Left renal pelvis (tissue), 4 donors: ENCODE measurements around the gene RGMB. TPM values are rescaled to one million over a fixed set of nuclear protein-coding genes. Genes with fewer than 3 reads are reported as not detected.
A peak's percentile ranks its signal among the peaks of the same experiment; 100 is the strongest.
"Not testable (repeated sequence)": the region's sequence is repeated elsewhere in the genome, so short reads cannot be mapped to it uniquely, and the experiment has no call there.

Source experiments
- DNase-seq, 4 donors: peaks; one replicate each; pipeline ENCODE4 v3.0.0-alpha.2; 2013; ENCODE audit warnings: low read depth in 4 of 4, low spot score in 3 of 4
- polyA plus RNA-seq, 4 donors: library from polyadenylated mRNA; unstranded; fragments of 120-200 nt; gene quantifications; one replicate each; pipeline ENCODE4 v1.2.1, GENCODE V29; 2013; ENCODE audit not compliant: insufficient read length in 4 of 4

RGMB gene, protein sequence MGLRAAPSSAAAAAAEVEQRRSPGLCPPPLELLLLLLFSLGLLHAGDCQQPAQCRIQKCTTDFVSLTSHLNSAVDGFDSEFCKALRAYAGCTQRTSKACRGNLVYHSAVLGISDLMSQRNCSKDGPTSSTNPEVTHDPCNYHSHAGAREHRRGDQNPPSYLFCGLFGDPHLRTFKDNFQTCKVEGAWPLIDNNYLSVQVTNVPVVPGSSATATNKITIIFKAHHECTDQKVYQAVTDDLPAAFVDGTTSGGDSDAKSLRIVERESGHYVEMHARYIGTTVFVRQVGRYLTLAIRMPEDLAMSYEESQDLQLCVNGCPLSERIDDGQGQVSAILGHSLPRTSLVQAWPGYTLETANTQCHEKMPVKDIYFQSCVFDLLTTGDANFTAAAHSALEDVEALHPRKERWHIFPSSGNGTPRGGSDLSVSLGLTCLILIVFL
- polyA plus RNA-seq, result 10 to 100 TPM; 15.0 to 29.7 (median 17.7) TPM

DNA sequence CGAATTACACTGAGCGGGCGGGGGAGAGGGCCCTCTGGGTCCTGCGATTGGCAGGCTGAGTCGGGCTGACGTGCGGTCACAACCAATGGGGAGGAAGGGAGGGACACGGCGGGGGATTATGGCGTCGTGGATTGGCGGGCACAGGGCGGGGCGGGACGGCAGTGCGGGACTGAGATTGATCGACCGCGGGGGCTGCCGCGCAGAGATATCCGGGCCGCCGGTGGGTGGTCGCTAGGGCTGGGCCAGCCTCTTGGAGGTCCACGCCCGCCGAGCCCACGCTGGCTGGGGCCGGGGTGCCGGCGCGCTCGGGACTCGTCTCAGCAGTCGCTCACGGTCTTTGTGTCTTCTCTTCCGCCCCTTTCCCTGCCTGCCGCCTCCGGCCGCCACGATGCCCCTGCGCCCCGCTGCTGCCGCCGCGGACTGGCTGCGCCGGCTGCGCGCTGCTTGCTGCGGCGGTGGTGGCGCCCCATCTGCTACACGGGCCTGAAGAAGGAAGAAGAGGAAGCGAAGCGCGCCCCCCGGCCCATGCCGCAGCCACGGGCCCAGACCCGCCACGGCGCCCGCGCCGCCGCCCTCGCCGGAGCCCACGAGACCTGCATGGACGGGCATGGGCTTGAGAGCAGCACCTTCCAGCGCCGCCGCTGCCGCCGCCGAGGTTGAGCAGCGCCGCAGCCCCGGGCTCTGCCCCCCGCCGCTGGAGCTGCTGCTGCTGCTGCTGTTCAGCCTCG is at the start of gene RGMB:
Gene RGMB, plus strand, starts transcription at position 200 of the 728 bp plus-strand sequence. Its CDS starts 408 bp downstream, at position 608.
- DNase-seq, result peak; percentile 95 to 98 (median 97)

DNA sequence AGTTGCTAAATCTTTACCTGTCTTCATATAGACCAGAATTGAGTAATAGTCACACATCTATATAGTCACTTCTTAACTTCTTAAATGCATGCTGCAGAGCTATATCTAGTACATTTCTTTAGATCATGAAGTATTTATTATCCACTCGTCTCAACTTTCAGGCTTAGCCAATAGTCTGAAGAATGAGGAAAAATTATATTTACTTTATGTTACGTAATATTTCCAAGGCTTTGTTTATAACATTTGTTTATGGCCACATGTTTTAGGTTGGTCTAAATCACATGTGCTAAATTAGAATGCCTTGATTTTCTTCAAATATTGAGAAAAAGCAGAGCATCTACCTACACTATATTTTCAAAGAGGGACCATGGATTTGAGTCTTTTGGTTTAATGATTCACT is 47.2 kb upstream of the RGMB start:
- no peak for DNase-seq

DNA sequence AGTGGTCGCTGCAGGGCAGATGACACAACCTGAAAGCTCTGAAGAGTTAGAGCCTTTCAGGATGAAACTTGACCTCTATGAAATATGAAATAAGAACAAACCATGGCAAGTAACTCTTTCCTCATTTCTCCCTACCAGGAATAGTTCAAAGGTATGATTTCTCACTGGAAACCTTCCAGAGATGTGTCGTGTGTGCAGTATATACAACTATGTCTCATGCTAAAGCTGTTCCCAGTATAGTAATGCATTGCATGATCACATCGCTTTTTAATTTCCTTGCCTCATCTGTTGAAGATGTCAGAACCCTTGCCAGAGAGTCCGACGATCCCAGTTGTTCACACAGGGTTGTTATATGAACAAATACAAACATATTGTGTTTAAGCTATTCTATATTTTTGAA is 45.8 kb upstream of the RGMB start:
- DNase-seq, result no peak

DNA sequence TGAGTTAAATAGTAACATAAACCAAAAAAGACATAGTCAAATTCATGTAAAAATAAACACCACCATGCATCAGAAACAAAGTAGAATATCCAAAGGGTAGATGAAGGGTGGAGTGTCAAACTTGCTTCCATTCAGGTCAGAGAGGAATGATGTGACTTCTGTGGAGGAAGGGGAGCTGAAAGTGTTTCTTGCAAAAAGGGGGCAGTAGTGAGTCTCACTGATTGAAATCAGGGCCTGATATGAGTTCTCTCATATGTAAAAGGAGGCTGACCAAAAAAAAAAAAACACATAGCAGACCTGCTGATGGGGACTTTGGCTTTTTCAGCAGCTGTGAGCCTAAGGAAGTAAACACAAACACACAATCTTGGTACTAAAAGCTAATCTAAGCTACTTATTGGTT is 38.8 kb upstream of the RGMB start:
- no peak for DNase-seq

DNA sequence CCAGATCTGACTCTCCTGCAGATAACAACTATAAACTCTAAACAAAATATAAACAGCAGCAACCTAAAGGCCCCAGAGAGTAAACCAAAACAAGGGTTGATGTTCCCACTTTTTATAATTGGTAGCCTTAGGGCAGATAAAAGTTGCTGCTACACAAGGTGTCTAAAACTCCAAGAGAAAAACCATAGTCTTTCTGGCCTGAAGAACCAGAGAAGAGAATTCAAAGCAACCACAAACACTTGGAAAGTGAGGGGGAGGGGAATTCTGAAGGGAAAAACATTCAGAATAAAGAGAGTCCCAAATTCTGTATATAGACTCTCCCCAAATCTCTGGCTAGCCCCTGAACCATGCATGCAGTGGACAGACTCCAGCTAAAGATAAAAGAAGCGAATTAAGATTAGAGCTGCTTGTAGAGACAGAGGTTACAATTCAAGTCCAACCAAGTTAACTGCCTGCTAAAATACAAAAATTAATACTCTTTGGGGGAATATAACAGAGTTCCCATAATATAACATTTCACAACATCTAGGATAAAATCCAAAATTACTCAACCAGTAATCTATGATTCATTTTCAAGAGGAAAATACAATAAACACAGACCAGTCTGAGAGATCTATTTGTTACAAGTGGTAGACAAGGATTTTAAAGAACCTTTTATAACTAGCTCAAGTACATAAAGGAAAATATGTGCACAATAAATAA is 37.5 kb upstream of the RGMB start:
- no peak for DNase-seq

DNA sequence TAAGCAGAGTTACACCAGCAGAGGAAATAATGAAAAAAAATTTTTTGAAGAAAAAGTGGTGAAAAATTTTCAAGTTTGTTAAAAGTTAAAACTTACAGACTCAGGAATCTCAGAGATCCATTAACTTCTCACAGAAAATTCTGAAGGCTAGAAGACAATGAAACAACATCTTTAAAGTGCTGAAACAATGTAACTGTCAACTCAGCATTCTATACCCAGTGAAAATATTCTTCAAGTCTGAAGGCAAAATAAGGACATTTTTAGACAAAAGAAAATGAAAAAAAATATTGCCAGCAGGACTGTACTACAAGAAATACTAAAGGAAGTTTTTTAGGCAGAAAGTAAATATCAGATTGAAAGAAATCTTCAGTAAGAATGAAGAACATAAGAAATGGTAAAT is 36.7 kb upstream of the RGMB start:
- DNase-seq, result no peak

DNA sequence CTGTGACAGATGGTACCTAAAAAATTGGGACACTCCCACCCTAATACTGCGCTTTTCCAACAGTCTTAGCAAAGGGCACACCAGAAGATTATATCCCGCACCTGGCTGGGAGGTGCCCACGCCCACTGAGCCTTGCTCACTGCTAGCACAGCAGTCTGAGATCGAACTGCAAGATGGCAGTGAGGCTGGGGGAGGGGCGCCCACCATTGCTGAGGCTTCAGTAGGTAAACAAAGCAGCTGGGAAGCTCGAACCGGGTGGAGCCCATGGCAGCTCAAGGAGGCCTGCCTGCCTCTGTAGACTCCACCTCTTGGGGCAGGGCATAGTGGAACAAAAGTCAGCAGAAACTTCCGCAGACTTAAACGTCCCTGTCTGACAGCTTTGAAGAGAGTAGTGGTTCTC is 36.0 kb upstream of the RGMB start:
- DNase-seq, result not testable (repeated sequence)

DNA sequence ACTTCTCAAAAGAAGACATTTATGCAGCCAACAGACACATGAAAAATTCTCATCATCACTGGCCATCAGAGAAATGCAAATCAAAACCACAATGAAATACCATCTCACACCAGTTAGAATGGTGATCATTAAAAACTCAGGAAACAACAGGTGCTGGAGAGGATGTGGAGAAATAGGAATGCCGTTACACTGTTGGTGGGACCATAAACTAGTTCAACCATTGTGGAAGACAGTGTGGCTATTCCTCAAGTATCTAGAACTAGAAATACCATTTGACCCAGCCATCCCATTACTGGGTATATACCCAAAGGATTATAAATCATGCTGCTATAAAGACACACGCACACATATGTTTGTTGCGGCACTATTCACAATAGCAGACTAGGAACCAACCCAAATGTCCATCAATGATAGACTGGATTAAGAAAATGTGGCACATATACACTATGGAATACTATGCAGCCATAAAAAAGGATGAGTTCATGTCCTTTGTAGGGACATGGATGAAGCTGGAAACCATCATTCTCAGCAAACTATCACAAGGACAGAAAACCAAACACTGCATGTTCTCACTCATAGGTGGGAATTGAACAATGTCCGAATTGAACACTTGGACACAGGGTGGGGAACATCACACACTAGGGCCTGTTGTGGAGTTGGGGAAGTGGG is 34.8 kb upstream of the RGMB start:
- not testable (repeated sequence) for DNase-seq

DNA sequence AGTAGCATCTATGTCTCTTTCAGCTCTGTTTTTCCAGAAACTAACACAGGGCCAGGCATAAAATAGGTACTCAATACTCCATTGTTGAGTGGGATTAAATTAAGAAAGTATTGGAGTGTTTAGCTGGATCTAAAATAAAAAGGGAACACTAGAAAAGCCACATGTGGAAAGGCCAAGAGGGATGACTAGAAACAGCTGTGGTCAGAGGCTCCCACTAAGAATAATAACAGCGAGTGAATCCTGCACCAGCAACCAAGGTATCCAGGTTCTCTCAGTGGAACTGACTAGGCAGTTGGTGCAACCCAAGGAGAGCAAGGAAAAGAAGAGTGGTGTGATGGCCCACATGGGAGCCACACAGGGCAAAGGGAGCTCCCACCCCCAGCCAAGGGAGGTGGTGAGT is 31.5 kb upstream of the RGMB start:
- no peak for DNase-seq

DNA sequence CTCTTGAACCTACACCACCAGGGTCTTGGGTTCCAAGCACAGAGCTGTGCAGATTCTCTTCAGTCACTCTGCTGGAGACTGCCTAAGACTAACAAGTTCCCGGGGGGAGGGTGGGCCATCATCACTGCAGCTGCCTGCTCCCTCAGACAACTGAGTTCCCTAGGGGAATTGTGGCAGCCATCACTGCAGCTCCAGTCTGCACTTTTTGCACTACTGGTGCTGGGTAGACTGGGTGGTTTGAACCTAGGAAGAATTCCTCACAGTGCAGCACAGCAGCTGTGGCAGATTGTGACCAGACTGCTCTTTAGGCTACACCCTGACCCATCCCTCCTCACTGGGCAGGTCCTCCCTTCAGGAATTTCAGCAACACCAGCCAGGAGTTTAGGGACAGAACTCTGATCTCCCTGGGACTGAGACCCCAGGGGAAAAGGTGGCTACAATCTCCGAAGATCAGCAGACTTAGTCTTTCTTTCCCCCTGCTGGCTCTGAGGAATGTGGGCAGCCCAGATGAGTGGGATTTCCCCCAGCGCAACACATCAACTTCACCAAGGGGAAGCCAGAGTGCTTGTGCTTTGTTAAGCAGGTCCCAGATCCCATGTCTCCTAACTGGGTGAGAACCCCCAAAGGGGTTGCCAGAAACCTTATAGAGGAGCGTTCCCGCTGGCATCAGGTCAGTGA is 30.9 kb upstream of the RGMB start:
- DNase-seq, result no peak

DNA sequence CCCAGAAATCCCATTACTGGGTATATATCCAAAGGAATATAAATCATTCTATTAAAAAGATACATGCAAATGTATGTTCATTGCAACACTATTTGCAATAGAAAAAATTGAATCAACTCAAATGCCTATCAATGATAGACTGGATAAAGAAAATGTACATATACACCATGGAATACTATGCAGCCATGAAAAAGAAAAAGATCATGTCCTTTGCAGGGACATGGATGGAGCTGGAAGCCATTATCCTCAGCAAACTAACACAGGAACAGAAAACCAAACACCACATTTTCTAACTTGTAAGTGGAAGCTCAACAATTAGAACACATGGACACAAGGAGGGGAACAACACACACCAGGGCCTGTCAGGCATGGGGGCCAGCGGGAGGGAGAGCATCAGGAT is 25.2 kb upstream of the RGMB start:
- not testable (repeated sequence) for DNase-seq

DNA sequence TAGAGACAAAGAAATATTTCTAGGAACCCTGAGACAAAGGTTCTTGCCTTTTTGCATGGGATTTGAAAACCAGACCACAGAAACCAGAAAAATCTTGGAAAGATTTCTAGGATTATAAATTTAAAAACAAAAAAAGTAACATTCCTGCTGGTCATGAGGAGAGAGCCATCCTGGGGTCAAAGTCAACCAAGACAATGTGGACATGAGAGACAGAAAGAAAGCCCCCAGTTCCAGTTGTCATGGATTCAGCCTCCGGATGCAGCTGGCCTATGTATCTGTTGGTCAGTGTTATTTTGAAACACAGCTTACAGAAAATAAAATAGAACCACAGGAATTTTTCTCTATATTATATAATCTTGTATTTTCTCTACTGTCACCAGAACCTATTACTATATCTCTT is 24.4 kb upstream of the RGMB start:
- no peak for DNase-seq

DNA sequence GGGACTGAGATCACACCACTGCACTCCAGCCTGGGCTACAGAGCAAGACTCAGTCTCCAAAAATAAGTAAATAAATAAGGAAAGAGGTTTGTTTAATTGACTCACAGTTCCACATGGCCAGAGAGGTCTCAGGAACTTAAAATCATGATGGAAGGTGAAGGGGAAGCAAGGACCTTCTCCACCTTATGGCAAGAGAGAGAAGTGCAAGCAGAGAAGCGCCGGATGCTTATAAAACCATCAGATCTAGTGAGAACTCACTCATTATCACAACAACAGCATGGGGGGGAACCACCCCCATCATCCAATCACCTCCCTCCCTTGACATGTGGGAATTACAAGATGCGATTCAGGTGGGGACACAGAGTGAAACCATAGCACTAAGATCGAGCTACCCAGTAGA is 22.8 kb upstream of the RGMB start:
- DNase-seq, result no peak

DNA sequence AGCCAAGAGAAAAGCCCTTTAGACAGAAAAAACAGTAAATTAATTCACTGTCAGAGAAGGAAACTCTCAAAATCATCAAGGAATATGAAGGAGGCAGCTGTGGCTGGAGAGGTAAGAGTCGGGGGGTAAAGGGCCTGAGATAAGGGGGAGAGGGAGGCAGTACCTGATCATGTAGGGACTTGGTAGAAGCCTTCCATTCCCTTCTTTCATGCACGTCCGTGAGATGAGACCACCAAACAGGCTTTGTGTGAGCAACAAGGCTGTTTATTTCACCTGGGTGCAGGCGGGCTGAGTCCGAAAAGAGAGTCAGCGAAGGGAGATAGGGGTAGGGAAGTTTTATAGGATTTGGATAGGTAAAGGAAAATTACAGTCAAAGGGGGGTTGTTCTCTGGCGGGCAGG is 21.1 kb upstream of the RGMB start:
- not testable (repeated sequence) for DNase-seq

DNA sequence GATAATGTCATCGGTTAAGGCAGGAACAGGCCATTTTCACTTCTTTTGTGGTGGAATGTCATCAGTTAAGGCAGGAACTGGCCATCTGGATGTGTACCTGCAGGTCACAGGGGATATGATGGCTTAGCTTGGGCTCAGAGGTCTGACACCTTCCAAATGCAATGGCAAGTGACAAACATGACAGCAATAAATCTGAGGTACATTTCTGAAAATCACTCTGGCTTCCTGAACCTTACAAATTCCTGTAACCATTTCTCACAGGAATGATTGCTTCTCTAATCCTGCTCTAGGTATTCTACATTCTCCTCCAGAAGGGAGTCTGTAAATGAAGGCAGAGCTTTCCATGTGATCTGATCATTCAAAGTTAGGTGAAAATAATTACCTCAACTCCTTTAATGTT is 20.7 kb upstream of the RGMB start:
- not testable (repeated sequence) for DNase-seq

DNA sequence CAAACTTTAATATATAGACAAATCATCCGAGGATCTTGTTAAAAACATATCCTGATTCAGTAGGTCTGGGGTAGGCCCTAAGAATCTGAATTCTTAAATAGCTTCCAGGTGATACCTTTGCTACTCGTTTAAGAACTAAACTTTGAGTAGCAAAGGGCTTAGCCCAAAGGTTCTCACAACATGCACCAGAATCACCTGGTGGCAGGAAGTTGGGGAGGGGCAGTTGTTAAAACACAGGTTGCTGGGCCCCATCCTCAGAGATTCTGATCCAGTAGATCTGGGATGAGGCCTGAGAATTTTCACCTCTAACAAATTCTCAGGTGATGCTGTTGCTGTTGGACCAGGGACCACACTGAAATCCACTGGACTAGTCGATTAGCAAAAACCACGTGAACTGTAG is 20.0 kb upstream of the RGMB start:
- DNase-seq, result no peak

DNA sequence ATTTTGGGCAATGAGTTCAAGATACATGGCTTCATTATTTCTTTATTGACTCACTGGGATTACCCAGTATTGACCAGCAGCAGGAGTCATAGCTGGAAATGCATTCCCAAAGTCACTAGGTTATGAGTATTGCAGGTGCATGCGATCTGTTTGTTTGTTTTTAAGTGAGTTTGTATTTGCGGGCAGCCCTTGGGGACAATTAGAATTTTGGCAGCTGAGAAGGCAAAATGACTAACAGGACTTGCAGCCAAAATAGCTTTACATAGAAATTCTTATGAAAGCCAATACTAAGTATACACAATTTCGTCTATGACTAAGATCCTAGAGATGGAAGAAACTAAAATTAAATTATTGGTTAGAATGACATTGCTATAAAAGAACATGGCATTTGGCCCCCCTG is 18.1 kb upstream of the RGMB start:
- no peak for DNase-seq

DNA sequence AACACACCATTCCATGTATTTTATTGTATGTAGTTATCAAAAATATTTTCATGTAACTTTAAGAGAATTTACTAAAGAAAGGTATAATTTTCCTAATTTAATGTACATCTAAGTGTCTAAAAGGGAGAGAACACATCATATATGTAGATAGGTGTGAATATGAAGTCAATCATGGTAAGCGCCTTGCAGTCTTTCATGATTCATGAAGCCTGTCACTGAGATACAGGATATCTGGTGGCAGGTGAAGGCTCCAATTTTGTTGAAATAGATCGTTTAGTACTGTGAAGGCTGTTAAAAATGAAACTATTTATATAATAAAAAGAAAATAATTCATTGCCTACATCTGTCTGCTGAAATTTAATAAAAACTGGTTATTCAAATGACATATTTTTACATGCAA is 15.5 kb upstream of the RGMB start:
- no peak for DNase-seq

DNA sequence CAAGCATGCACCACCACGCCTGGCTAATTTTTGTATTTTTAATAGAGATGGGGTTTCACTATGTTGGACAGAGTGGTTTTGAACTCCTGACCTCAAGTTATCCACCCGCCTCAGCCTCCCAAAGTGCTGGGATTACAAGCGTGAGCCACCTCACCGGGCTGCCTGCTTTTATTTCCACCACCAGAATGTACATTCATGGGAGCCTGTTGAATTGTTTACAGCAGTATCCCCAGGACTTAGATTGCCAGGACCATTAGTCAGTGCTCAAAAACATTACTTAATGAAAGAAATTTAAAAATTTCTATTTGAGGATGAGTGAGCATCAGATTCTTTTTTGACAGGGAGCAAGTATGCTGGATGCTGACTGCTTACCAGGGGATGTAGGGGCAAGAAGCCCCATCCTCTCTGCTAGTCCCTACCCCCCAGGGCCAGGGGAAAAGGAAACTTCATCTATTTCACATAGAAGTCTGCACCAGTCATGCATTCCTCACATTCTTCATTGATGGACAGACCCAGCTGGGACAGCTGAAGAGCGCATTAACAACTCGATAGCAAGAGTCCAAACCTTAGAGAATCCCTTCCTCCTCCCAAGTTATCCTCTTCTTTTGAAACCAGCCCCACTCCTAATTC is 10.3 kb upstream of the RGMB start:
- DNase-seq, result no peak

DNA sequence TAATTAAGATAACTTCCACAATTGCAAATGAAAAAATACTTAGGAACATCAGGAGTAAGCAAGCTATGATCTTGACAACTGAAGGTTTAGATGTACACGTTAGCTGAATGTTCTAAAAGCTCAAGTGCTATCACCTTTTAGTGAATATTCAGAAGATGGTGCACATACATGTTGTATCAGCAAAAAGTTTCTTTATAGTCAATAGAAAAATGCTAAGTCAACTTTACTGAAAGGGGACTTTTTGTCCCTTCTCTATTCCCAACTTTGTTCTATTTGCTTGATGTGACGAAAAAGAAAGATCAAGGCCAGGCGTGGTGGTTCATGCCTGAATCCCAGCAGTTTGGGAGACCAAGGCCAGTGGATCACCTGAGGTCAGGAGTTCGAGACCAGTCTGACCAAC is 7.6 kb upstream of the RGMB start:
- DNase-seq, result no peak
